ENCODE results near the gene HCFC1.

Gene HCFC1

DNA sequence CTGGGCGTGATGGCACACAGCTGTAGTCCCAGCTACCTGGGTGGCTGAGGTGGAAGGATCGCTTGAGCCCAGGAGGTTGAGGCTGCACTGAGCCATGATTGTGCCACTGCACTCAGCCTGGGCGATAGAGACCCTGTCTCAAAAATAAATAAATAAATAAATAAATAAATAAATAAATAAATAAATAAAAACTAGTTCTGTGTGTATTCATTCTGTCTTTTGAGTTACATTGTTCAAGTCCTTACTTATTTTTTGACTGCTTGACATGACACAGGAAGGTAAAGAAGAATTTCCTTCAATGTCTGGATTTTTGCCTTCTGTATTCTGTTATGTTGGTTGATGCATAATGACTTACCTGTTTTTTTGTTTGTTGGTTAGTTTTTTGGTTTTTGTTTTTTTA is 34.6 kb downstream of the HCFC1 start:
- DNase-seq, result no peak

DNA sequence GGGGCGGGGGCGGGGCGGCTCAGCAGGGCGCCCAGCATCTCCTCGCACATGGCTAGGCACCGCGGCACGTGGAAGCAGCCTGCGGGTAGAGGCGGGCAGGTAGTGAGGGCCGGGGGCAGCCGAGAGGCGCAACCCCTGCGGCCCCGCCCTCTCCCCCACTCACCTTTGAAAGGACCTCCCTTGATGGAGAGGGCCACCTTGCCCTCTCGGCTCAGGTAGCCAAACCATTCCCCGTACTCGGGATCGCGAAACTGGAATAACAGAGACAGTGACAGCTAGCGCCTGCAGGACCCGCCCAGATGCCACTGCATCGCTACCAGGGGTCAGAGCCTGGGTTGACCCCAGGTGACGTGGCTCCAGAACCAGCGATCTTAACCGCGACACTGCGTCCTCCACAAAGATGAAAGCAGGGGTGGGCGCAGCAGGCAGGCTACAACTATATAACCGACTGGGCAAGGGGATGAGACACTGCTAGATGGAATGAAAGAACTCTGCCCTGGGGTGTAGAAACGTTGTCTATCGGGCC is 36.2 kb downstream of the HCFC1 start:
- peak in 1 of 2 experiments; percentile 16 for DNase-seq

DNA sequence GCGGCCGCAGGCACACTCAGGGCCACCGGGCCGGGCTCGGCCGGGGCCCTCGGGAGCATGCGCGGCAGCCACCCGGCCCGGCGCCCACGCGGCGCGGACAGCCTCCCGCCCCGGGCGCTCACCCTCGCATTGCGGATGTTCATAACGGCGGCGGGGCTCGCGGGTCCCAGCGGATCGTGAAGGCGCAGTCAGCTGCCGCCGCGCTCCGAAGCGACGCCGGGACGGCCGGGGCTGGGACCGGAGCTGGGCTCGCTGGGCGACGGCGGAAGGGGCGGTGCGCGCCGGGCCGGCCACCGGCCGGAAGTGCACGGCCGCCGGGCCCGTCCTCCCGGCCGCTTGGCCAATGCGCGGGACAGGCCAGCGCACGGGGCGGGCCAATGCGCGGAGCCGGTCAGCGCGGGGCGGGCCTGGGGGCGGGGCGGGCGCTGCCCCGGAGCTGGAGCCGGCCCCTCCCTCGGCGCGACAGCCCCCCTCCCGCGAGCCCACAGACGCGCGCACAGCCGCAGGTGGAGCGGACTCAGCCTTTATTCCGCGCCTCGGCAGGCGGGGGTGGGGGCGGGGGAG is 36.8 kb downstream of the HCFC1 start, which contains the start of gene NAA10:
NAA10 (minus strand) TSS at position 276 of the 564 bp plus-strand sequence; CDS start at position 143, 133 bp downstream.
- peak; percentile 26 to 50 for DNase-seq

DNA sequence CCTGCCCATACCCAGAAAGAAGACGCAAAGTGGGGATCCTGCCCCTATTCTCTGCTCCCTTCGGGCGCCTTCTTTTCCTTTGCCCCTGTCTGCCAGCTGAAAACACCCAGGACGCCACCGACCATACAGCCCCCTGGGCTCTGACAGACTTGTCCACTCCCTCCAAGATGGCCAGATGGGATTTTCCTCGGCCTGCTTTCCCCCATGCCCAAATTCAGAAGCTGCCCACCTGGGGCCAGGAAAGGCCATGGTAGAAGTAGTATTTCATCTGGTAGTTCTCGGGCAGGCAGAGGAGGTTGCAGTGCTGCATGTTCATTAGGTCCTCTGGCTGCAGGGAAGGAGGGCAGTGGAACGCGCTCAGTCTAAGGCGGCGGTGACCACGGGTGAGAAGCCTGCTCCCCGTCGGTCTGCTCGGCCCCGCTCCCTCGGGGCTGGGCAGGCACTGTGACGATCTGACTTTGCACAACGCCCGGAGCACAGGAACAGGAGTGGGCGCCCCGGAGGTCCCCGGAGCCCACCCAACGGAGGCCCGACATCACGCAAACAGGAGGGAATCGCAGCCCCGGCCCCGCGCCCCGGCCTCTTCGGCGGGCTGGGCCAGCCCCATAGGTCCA is 37.4 kb downstream of the HCFC1 start:
- DNase-seq, result no peak

DNA sequence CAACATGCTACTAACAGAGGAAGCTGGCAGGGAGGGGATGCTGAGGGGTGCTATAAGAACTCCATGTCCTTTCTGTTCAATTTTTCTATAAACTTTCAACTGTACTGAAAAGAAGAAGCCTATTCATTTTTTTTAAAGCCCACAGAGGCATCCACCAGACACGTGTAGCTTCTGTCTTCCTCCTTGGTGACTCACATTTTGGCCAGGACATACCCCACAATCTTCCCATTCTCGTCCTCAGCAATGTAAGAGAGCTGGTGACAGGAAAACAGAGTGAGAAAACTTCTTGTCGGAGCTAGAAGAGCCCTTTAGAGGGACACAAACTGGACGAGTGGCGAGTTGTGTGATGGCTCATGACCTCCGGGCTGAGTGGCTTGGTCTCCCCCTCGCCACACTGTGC is 37.9 kb downstream of the HCFC1 start:
- no peak for DNase-seq

DNA sequence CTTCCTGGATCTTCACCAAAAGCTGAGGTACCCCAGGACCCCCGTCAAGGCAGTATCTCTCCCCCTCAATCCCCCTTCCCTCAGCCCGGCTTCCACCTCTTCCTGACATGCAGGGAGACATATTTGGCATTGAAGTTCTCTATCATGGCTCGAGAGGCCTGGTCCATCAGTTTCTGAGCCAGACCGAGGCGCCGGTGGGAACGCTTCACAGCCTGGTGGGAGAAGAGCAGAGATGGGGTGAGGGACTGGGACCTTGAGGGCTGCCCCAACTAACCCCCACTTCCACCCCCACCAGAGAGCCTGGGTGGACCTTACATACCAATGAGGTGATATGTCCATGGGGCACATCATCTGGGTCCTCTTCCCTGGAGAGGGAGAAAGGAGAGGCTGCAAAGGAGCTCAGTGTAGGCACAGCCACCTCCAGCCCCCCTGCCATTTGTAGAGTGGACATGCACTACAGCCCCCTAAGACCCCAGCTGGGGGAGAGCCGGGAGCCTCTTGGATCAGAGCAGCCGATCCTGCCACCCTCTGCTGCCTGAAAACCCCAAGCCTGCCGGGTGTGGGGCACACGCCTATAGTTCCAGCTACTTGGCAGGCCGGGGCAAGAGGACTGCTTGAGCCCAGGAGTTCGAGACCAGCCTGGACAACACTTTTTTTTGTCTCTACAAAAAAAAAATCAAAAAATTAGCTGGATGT is 39.2 kb downstream of the HCFC1 start:
- no peak for DNase-seq

DNA sequence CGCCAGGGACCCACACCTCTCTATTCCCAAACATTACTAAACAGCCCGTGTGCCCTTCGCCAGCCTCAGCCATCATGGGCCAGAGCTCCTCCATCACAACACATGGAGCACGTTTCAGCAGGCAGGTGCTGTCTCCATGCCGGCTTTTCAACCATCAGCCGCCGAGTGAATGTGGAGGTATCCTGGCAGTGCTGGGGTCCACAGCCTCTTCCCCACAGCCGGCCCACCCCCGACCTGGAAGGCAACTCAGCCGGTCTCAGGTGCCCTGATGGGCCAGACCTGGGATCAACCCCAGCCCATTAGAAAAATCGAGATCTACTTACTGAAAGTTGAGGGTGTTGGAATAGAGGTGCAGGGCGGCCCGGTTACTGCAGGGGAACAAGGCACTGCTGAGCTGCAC is 39.9 kb downstream of the HCFC1 start:
- no peak for DNase-seq

DNA sequence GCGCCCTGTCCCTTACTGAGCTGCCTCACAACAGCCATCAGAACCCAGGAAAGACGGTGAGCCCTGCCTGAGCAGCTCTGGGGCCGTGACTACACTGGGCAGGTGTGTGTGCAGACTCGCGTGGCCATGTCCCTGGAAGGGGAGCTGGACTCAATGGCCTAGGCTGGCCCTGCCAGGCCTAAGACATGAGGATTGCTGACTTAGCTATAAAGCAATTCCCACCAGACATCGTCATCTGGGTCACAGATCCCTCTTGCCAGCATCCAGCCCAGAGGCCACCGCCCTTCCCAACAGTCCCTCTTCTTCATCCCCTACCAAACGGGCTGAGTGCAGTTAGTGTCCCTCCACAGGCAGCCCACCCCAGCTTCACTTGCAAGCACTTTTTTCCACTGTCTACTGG is 40.5 kb downstream of the HCFC1 start:
- no peak for DNase-seq

DNA sequence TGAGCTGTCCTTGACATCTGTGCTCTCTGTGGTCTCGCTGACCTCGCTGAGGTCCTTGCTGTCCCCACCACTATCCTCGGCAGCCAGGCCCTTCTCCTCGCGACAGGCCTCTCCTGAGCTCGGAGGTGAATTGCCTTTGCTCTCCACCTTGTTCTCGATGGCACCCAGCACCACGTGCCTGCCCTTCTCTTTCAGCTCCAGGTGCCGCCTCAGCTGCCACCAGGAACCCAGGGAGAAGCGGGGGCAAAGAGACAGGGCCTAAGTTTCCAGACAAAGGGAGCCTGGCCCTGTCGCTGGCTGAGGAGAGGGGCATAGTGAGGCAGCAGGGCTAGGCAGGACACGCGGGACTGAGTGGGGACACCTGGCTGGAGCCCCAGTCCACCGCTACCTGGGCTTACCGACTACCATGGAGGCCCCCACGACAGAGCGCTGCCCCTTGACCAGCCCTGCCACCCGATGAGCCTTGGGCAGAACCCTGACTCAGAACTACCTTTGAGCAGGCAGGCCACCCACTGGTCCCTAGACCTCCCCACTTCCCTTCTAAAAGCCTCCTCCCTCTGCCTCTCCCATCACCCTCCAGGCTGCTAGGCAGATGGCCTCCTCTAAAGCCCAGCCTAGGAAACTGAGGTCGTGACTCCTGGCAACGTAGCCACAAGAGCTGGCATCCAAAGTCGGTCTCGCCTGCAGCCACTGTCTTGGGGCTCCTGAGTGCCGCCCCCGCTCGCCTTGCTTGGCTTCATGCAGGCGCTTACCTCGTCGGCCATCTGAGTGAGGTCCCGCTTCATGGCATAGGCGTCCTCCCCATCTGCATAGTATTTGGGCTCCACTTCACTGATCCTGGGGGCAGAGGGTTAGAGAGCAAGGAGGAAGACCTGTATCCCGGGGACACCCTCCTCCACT is 41.4 kb downstream of the HCFC1 start:
- DNase-seq, result no peak

DNA sequence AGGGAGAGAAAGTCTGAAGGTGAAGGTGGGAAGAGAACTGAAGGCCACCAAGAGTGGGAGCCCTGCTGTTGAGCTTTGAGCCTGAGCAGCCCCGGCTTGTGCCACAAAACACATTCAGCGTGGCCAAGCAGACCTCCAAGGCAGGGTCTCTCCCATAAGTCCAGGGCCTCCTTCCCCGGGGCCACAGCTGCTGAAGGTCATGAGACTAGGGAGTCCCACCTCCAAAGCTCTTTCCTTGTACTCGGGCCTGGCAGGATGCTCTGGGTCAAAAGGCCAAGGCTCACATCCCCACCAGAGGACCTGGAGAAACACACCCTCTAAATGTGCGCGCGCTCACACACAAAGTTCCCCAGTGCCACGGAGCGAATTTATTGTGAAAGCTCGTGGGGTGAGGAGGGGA is 42.0 kb downstream of the HCFC1 start:
- no peak for DNase-seq

DNA sequence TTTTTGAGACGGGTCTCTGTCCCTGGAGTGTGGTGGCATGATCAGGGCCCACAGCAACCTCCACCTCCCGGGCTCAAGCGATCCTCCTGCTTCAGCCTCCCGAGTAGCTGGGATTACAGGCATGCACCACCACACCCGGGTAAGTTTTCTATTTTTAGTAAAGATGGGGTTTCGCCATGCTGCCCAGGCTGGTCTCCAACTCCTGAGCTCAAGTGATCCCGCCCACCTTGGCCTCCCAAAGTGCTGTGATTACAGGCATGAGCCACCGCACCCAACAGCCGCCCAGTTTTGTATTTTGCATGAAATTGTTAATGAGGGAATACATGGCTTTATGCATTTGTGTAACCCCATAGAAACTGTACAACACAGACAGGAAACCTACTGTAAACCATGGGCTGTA is 42.8 kb downstream of the HCFC1 start:
- DNase-seq, result no peak

DNA sequence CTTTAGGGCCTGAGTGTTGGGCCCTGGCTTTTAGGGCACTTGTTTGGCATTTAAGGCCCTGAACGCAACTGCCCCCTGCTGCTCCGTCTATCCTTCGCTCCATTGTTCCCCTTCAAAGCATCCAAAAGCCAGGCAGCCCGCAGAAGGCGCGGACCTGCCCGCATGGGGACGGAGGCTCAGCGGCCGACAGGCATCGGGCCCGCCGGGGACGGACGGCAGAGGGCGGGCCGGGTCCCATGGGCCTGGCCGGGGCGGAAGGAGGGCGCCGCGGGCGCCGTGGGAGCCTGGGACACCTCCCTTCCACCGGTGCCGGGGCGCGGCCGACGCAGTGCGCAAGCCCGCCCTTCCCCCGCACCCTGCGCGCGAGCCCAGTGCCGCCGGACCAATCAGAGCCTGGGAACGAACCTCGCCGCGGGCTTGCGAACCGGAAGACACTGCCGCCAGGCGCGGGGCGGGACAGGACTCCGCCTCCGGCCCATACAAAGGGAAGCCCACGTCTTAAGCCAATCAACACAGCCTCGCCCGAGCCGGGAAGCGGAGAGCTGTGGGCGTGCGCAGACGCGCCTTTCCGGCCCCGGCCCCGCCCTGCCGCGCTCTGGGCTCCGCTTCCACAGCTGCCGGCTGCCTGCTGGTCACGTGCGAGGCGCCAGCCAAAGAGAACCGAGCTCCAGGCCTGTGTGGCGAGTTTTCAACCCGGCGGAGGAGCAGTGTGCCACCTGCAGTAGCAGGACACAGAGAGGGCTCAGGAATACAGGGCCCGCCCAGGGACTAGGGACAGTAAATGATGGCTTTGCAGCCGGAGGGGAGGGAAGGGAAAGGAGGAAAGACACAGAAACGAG is 43.5 kb downstream of the HCFC1 start:
- DNase-seq, result peak; percentile 83 to 93

DNA sequence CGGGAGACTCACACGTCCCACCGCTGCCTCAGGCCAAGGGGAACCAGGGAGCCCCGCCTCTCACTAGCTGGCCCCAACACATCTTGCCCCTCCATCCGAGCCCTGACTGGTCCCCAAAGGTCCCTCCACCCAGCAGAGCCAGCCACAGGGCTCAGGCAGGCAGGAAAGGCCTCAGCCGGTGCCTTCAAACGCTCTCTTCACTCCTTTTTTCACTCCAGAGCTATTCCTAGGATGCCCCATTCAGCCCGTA is 44.0 kb downstream of the HCFC1 start:
- no peak for DNase-seq

DNA sequence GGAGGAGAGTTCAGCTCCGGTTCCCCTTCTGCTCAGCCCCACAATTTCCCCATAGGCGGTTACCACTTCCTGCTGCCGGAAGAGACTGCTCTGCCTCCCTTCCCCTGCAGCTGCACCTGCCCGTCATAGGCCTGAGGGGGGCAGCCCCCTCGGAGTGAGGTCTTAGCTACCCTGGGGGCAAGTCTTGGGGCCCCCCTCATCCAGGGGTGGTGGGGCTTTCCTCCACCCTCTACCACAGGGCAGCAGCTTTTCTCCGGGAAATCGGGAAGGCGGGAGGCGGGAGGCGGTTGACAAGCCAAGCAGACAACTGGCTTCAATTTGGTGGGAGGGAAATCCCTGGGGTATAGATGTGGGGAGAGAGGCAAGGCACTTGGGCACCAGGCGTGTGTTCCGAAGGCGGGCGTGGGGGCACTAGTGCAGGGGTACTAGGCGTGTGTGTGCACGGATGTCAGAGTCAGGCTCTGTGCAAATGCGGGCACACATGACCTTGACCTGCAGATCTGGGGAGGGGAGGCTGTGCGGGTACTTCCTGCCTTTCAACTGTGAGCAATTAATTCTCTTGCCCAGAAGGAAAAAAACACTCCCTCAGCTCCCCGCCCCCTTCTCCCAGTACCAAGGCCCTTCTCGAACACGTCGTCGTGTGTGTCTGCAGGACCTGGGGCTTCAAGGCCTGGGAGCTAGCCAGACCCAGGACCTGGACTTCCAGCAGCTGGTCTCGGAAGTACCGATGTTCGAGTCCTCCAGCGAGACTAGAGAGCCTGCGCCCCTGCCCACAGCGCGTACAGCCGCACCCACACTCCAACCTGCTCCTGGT is 44.6 kb downstream of the HCFC1 start:
- peak; percentile 33 to 37 for DNase-seq

DNA sequence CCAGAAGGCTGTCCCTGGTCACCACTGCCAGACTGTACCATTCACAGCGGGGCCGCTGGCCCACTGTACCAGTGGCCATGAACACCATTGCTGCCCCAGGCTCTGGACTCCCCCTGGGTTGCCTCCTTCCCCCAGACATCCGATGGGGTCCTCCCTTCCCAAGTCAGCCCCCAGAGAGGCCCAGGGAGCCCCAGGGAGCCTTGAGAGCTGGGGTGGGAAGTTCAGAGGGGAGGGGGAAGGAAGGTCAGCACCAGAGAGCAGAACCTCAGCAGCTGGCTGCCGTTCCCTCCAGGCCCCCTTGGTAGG is 45.1 kb downstream of the HCFC1 start:
- DNase-seq, result no peak

DNA sequence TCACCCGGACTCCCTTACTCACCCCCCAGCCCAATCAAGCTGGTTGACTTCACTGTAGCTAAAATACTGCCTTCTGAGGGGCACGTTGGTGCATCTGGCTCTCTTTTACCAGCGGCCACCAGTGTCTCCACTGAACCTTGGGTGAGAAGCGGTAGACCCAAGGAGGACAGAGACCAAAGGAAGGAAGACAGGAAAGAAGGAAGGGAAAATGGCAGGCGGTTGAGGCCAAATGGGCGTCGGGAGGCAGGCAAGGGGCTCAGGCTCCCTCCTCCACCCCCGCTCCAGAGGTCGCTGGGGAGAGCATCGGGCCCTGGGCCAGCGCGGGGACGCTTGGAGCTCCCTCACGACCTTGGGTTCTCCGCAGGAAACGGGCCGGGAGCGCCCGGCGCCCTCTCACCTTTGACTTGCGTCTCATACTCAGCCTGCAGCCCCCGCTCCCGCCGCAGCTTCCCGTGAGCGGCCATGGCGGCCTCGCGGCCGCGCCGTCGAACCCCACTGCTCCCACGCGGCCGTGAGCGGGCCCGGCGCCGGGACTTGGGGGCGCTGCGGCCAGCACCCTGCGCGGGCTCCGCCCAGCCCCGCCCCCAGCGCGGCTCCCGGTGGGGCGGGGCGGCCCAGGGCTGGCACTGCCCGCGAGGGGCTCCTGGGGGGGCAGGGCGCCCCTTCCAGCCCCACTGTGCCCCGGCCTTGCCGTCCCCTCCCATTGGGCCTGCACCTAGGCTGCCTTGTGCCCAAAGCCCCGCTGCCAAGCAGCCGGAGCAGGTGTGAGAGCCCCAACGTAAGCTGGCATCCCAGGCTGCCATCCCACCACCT is 45.7 kb downstream of the HCFC1 start, which contains the start of gene ARHGAP4:
ARHGAP4 (minus strand) TSS at position 526 of the 813 bp plus-strand sequence; CDS start at position 464, 62 bp downstream.
- DNase-seq, result no peak

DNA sequence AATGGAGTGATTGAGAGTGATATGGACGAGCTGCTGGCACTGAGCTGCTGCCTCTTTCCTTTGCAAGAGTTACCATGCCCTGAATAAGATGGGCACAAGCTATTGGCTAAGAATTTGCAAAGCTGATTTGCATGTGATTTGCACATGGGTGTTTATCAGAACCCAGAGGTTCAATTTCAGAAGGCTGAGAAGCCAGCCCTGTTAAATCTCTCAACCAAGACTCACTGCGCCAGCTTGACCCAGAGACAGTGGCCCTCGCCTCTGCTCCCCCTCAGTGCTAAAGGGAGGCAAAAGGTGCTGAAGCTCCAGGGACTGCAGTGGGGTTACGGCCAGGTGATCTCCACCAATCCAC is 46.3 kb downstream of the HCFC1 start:
- DNase-seq, result no peak

DNA sequence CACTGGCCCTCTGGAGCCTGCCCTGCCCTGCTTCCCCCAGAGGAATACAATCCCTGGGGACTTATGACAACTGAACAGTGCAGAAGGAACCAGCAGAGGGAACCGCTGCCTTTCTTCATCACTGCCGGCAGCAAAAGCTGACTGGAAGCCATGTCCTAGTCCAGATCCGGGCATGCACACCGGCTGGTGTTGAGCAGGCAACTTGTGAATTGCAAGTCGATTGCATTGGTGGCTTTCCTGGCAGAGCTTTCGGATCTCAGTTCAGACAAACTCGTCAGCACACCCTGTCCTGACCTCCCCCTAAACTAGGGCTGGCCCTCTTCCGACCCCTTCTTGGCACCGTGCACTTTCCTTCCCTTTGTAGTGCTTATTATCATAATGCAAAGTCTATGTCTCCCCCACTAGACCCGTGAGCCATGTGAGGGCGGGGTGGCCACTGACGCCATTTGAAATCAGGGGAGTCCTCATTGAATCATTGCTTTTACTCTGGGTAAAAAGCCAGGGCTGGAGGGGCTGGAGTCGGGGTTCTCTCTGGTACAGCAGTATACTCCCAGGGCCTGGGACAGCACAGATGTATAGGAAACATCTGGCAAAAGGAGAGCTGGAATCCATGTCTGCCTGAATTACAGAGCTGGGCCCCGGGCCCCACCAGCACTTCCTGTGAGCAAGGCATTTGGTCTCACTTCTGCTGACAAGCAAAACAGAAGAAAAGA is 47.3 kb downstream of the HCFC1 start:
- peak; percentile 33 to 46 for DNase-seq

DNA sequence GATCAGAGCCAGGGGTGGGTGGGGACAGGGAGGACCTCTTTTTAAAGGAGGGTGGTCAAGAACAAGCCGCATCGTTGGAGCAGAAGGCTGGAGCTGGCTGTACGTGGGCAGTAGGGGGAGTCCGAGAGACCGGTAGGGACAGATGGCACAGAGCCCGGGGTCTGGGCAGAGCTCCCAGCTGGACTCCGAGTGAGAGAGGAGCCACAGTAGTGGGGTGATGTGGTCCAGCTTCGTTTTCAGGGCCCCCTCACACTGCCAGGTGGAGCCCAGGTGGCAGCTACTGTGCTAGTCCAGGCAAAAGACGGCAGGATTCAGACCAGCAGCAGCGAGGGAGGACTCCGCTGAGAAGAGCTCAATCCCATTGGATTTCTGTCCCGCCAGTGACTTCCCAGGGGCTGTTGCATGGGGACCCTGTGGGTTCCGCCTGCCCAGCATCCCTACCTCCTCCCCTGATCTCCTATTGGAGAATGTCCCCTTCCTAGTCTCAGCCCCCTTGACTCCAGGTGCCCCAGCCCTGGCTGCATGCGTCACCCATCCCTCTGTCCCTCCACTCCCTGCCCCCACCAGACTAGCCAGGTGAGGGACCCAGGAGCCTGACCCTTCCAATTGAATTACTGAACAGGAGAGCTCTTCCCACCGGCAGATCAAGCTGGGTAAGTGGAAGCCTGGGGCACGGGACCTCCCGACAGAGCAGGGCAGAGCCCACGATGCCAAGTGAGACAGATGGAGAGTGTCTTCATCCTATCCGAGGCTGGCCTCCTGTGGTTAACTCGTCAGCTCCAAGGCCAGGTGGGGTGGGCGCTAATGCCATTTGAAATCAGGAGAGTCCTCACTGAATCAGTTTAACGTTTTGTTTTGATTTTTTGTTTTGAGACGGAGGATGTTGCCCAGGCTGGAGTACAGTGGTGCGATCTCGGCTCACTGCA is 48.4 kb downstream of the HCFC1 start:
- peak in 1 of 2 experiments; percentile 36 for DNase-seq

All from SHP77 (cell line).